Tibial nerve (tissue), 4 donors: ENCODE results near the gene FOXP4. TPM values are rescaled to one million over a fixed set of nuclear protein-coding genes. Genes with fewer than 3 reads are reported as not detected.

ENCODE experiments used
- DNase-seq, 2 donors: peaks; one replicate each; pipeline ENCODE4 v3.0.0-alpha.2; 2019; ENCODE audit warnings: low spot score in 2 of 2
- H3K27ac ChIP-seq, 4 donors: fragments of 200-600 bp; sonication (generic) in 3 of 4; one replicate each; pipeline ENCODE4 v1.5.1; 2017 to 2019; ENCODE audit warnings: mild to moderate bottlenecking in 1 of 4
- H3K27me3 ChIP-seq, 2 donors: fragments of 200-600 bp; sonication (generic) in 1 of 2; one replicate each; pipeline versions ENCODE4 v1.5.1 to v1.6.0; 2017 to 2019
- H3K36me3 ChIP-seq, 3 donors: fragments of 200-600 bp; sonication (generic); one replicate each; pipeline ENCODE4 v1.5.1; 2018 to 2019
- H3K4me1 ChIP-seq, 4 donors: fragments of 200-600 bp; sonication (generic) in 3 of 4; one replicate each; pipeline ENCODE4 v1.5.1; 2017 to 2019
- H3K4me3 ChIP-seq, 4 donors: fragments of 200-600 bp; sonication (generic) in 3 of 4; one replicate each; pipeline ENCODE4 v1.5.1; 2017 to 2019; ENCODE audit warnings: mild to moderate bottlenecking in 1 of 4, moderate library complexity in 1 of 4
- H3K9me3 ChIP-seq, 4 donors: fragments of 200-600 bp; sonication (generic) in 3 of 4; one replicate each; pipeline ENCODE4 v1.5.1; 2017 to 2019
- CTCF ChIP-seq, 5 experiments: fragments of 200-600 bp in 3 of 5; fragments of 450-650 bp in 2 of 5; sonication (generic) in 3 of 5; IDR thresholded peaks; one replicate each; pipeline ENCODE4 v1.5.1; 2016 to 2019; ENCODE audit warnings: antibody characterized with exemption in 5 of 5, mild to moderate bottlenecking in 3 of 5, moderate library complexity in 2 of 5
- EP300 ChIP-seq, 2 donors: sonication (generic); formaldehyde crosslinking; IDR thresholded peaks; one replicate each; pipeline ENCODE4 v1.6.1; 2017; ENCODE audit warnings: antibody characterized with exemption in 2 of 2, mild to moderate bottlenecking in 1 of 2
- POLR2A ChIP-seq, 2 donors: fragments of 450-650 bp; IDR thresholded peaks; one replicate each; pipeline ENCODE4 v1.6.1; 2017; ENCODE audit warnings: antibody characterized with exemption in 2 of 2, mild to moderate bottlenecking in 2 of 2, moderate library complexity in 2 of 2
- WGBS, 2 donors: methylation state at CpG; one replicate each; pipeline ENCODE4 v1.1.5; 2018; 5-methylcytosine and 5-hydroxymethylcytosine counted together
- total RNA-seq, 4 donors: library from RNA; depleted of rRNA; stranded (reverse); fragments of >200 nt; gene quantifications; one replicate each; pipeline ENCODE4 v1.1.0, GENCODE V29; 2016

FOXP4 gene
- total RNA-seq, 4 donors from 2014 or later = 11.1 to 16.2 (median 14.7) TPM

- no peaks in the 10 kb centered on the region for H3K4me1 ChIP-seq
- no peak overlapping the region for H3K27ac ChIP-seq
- no peak for DNase-seq
- TF ChIP-seq POLR2A (IDR thresholded peaks at IDR 0.05) (no peak), CTCF (IDR thresholded peaks at IDR 0.05) (no peak), EP300 (IDR thresholded peaks at IDR 0.05) (no peak)
- H3K36me3 ChIP-seq = no peaks in the 10 kb centered on the region
- no peaks in the 10 kb centered on the region for H3K9me3 ChIP-seq
- WGBS, 2 donors = 88 to 95% methylated on average over 7 of the region's 7 CpGs
- no peaks in the 10 kb centered on the region for H3K27me3 ChIP-seq
- no peak overlapping the region for H3K4me3 ChIP-seq
Observed at GRCh38 chr6:41518118-41518517, 28.1 kb upstream of the FOXP4 start.

GRCh38 chr6:41519305-41519744 is 26.9 kb upstream of the FOXP4 start:
- no peak for TF ChIP-seq POLR2A (IDR thresholded peaks at IDR 0.05)
- no peak for TF ChIP-seq CTCF (IDR thresholded peaks at IDR 0.05)
- no peak for TF ChIP-seq EP300 (IDR thresholded peaks at IDR 0.05)
- Histone ChIP-seq H3K4me3 (no peak overlapping the region), H3K36me3 (no peaks in the 10 kb centered on the region), H3K27ac (no peak overlapping the region), H3K9me3 (no peaks in the 10 kb centered on the region), H3K4me1 (no peaks in the 10 kb centered on the region), H3K27me3 (peaks cover 0 to 6% of the 10 kb centered on the region in 2 donors)
- WGBS, 2 donors = 55 to 56% methylated on average over 3 of the region's 3 CpGs
- DNase-seq = no peak

GRCh38 chr6:41519745-41520699 is 26.2 kb upstream of the FOXP4 start:
- Histone ChIP-seq H3K27ac (no peak overlapping the region), H3K36me3 (no peaks in the 10 kb centered on the region), H3K4me1 (no peaks in the 10 kb centered on the region), H3K27me3 (peaks cover 0 to 6% of the 10 kb centered on the region in 2 donors), H3K9me3 (no peaks in the 10 kb centered on the region), H3K4me3 (no peak overlapping the region)
- DNase-seq = no peak
- TF ChIP-seq CTCF (IDR thresholded peaks at IDR 0.05) (no peak), POLR2A (IDR thresholded peaks at IDR 0.05) (no peak), EP300 (IDR thresholded peaks at IDR 0.05) (no peak)
- WGBS, 2 donors = 77 to 79% methylated on average over 8 of the region's 8 CpGs

GRCh38 chr6:41522780-41523548 is 23.2 kb upstream of the FOXP4 start:
- WGBS, 2 donors = 72 to 81% methylated on average over 15 of the region's 15 CpGs
- peaks cover 0 to 6% of the 10 kb centered on the region in 2 donors for H3K27me3 ChIP-seq
- no peak for DNase-seq
- no peaks in the 10 kb centered on the region for H3K9me3 ChIP-seq
- no peak overlapping the region for H3K27ac ChIP-seq
- peaks cover 0 to 5% (median under 1%) of the 10 kb centered on the region in 4 donors for H3K4me1 ChIP-seq
- H3K4me3 ChIP-seq = no peak overlapping the region
- H3K36me3 ChIP-seq = no peaks in the 10 kb centered on the region
- TF ChIP-seq POLR2A (IDR thresholded peaks at IDR 0.05) = no peak
- TF ChIP-seq EP300 (IDR thresholded peaks at IDR 0.05) = no peak
- TF ChIP-seq CTCF (IDR thresholded peaks at IDR 0.05) = no peak
